ENCODE measurements around the gene NAV3.

- no peak for TF ChIP-seq YY1 (IDR thresholded peaks at IDR 0.05)
- no peak for TF ChIP-seq MAX (IDR thresholded peaks at IDR 0.05)
- TF ChIP-seq EGR1 (IDR thresholded peaks at IDR 0.05; ENCODE audit: low read depth in 2 of 2): no peak
- no peak for TF ChIP-seq CTCF (IDR thresholded peaks at IDR 0.05; ENCODE audit: low read depth, low read length, missing input control)
- TF ChIP-seq JUND (IDR thresholded peaks at IDR 0.05): no peak
- no peak for TF ChIP-seq ATF3 (IDR thresholded peaks at IDR 0.05)
- no peak for TF ChIP-seq RAD21 (IDR thresholded peaks at IDR 0.05)
Observed at GRCh38 chr12:78187741-78188140, 357.0 kb downstream of the NAV3 start.
